CD4-positive, alpha-beta T cell (primary cell): ENCODE measurements around the gene RNF220. TPM values are rescaled to one million over a fixed set of nuclear protein-coding genes. Genes with fewer than 3 reads are reported as not detected.
A peak's percentile ranks its signal among the peaks of the same experiment; 100 is the strongest.

Source experiments
- ATAC-seq: fragments of 200-7000 bp; cut with Tn5 transposase; one replicate; pipeline ENCODE4 v1.10.0; 2022; ENCODE audit warnings: mild to moderate bottlenecking; ENCODE audit not compliant: poor library complexity
- CTCF ChIA-PET: fragments of 350-600 bp; sonication (Branson Sonifier 250); formaldehyde crosslinking; loops from one replicate; lab custom pipeline; 2021; ENCODE audit warnings: antibody characterized with exemption, inconsistent platforms; lab: Charles Lee
- POLR2A ChIA-PET: fragments of 350-600 bp; sonication (Branson Sonifier 250); formaldehyde crosslinking; loops from one replicate; lab custom pipeline; 2021; ENCODE audit warnings: antibody characterized with exemption, inconsistent platforms; lab: Charles Lee
- DNase-seq, 14 experiments: peaks; one replicate each; pipeline ENCODE4 v3.0.0-alpha.2; 2013 to 2020; ENCODE audit warnings: mixed read lengths in 2 of 14
- H3K27ac ChIP-seq, 2 donors: one replicate each; pipeline versions ENCODE4 v1.5.1 to v1.7.0; 2013; ENCODE audit warnings: low read length in 2 of 2, low read depth in 1 of 2, mild to moderate bottlenecking in 1 of 2
- H3K27me3 ChIP-seq, 2 experiments: 1 replicate in 1 of 2; 2 replicates in 1 of 2; pipeline versions ENCODE4 v1.6.1 to v1.7.0; 2013; ENCODE audit warnings: low read length in 2 of 2, control low read depth in 1 of 2, mild to moderate bottlenecking in 1 of 2, moderate library complexity in 1 of 2; ENCODE audit not compliant: insufficient read depth in 2 of 2, control insufficient read depth in 1 of 2
- H3K36me3 ChIP-seq: one replicate; pipeline ENCODE4 v1.6.1; 2013; ENCODE audit warnings: low read length, control low read depth; ENCODE audit not compliant: insufficient read depth
- H3K4me1 ChIP-seq: one replicate; pipeline ENCODE4 v1.6.1; 2013; ENCODE audit warnings: low read length, control low read depth; ENCODE audit not compliant: insufficient read depth
- H3K4me3 ChIP-seq: one replicate; pipeline ENCODE4 v1.5.1; 2013; ENCODE audit warnings: mild to moderate bottlenecking, low read length, moderate library complexity
- H3K9me3 ChIP-seq, 2 experiments: 1 replicate in 1 of 2; 2 replicates in 1 of 2; pipeline versions ENCODE4 v1.6.1 to v1.7.0; 2013; ENCODE audit warnings: low read length in 2 of 2, mild to moderate bottlenecking in 2 of 2, control low read depth in 1 of 2, moderate library complexity in 1 of 2; ENCODE audit not compliant: control insufficient read depth in 1 of 2, insufficient read depth in 1 of 2
- H3K27ac Mint-ChIP-seq: one replicate; pipeline ENCODE4 v1.8.0; 2020; ENCODE audit warnings: mixed read lengths
- H3K27me3 Mint-ChIP-seq: one replicate; pipeline ENCODE4 v1.8.0; 2021; ENCODE audit warnings: mixed read lengths
- H3K36me3 Mint-ChIP-seq: one replicate; pipeline ENCODE4 v1.8.0; 2021; ENCODE audit warnings: low read depth, mixed read lengths
- H3K4me1 Mint-ChIP-seq: one replicate; pipeline ENCODE4 v1.8.0; 2021; ENCODE audit warnings: low read depth, mixed read lengths
- H3K4me3 Mint-ChIP-seq: one replicate; pipeline ENCODE4 v1.8.0; 2020; ENCODE audit warnings: mild to moderate bottlenecking, mixed read lengths
- H3K9me3 Mint-ChIP-seq: one replicate; pipeline ENCODE4 v1.8.0; 2020; ENCODE audit warnings: mixed read lengths
- CTCF ChIP-seq: fragments of 200-600 bp; IDR thresholded peaks from one replicate; pipeline ENCODE4 v1.8.0; 2022; ENCODE audit warnings: antibody characterized with exemption, mild to moderate bottlenecking
- intact Hi-C, 2 experiments: fragments of 100-400 bp; cut with DNase I in 1 of 2; cut with micrococcal nuclease in 1 of 2; formaldehyde crosslinking; loops; one replicate each; pipeline versions ENCODE4 v1.15.1 to v1.9.0; 2023 to 2025; cut with DNase I, micrococcal nuclease
- total RNA-seq, 174 experiments: library from RNA in 2 of 174; stranded (reverse) in 2 of 174; gene quantifications; one replicate each; pipeline ENCODE4 v1.2.3 and lab custom pipeline; 2021 to 2026

RNF220 gene
- total RNA-seq, 2 experiments from 2014 or later = 76.0 to 77.9 TPM

GRCh38 chr1:44655609-44656008 lies 250.6 kb downstream of the RNF220 start:
- Histone ChIP-seq H3K4me1 (no peaks in the 10 kb centered on the region), H3K9me3 (no peaks in the 10 kb centered on the region), H3K27me3 (no peaks in the 10 kb centered on the region), H3K27ac (no peak overlapping the region), H3K4me3 (no peak overlapping the region), H3K36me3 (peaks cover 14% of the 10 kb centered on the region)
- Mint-ChIP-seq H3K9me3 (no peaks in the 10 kb centered on the region), H3K4me3 (no peak overlapping the region), H3K4me1 (no peaks in the 10 kb centered on the region), H3K27ac (no peak overlapping the region), H3K27me3 (no peaks in the 10 kb centered on the region), H3K36me3 (peaks cover 17% of the 10 kb centered on the region)
- CTCF ChIA-PET = no interaction called here
- POLR2A ChIA-PET = interaction anchor here (1.1 kb wide), 1 partner anchor 24 kb away, joined by 4 read pairs; no protein-coding TSS in a partner anchor
- DNase-seq (no peak), ATAC-seq (no peak)
- intact Hi-C loops = no loop called here
- peak; percentile 26 for TF ChIP-seq CTCF

GRCh38 chr1:44659566-44659965 lies 254.5 kb downstream of the RNF220 start:
- Mint-ChIP-seq H3K27me3 (no peaks in the 10 kb centered on the region), H3K27ac (no peak overlapping the region), H3K4me1 (peaks cover 9% of the 10 kb centered on the region), H3K9me3 (no peaks in the 10 kb centered on the region), H3K36me3 (no peaks in the 10 kb centered on the region), H3K4me3 (no peak overlapping the region)
- no peak for ATAC-seq
- POLR2A ChIA-PET = interaction anchor here (0.5 kb wide), 1 partner anchor 80 kb away, joined by 3 read pairs; no protein-coding TSS in a partner anchor
- H3K4me3 ChIP-seq = no peak overlapping the region
- no peak for DNase-seq
- peaks cover 9% of the 10 kb centered on the region for H3K4me1 ChIP-seq
- H3K9me3 ChIP-seq = no peaks in the 10 kb centered on the region
- no peak overlapping the region for H3K27ac ChIP-seq
- H3K27me3 ChIP-seq = no peaks in the 10 kb centered on the region
- peaks cover 1% of the 10 kb centered on the region for H3K36me3 ChIP-seq
- intact Hi-C loops = no loop called here
- TF ChIP-seq CTCF = no peak
- CTCF ChIA-PET = no interaction called here

- no peak overlapping the region for H3K27ac Mint-ChIP-seq
- no peak overlapping the region for H3K4me3 Mint-ChIP-seq
- H3K36me3 Mint-ChIP-seq = no peaks in the 10 kb centered on the region
- Histone ChIP-seq H3K27me3 (no peaks in the 10 kb centered on the region), H3K27ac (no peak overlapping the region), H3K9me3 (no peaks in the 10 kb centered on the region), H3K36me3 (no peaks in the 10 kb centered on the region), H3K4me3 (no peak overlapping the region), H3K4me1 (peaks cover 15% of the 10 kb centered on the region)
- POLR2A ChIA-PET = no interaction called here
- no peaks in the 10 kb centered on the region for H3K27me3 Mint-ChIP-seq
- ATAC-seq (no peak), DNase-seq (no peak)
- no peaks in the 10 kb centered on the region for H3K9me3 Mint-ChIP-seq
- peaks cover 15% of the 10 kb centered on the region for H3K4me1 Mint-ChIP-seq
- intact Hi-C loops = no loop called here
- TF ChIP-seq CTCF = no peak
- CTCF ChIA-PET = no interaction called here
Observed at GRCh38 chr1:44660176-44660575, 255.1 kb downstream of the RNF220 start.
